GM08714 (cell line): ENCODE measurements around the gene FAM43A.

Source experiments
- H3K4me3 ChIP-seq: fragments of 200-500 bp; sonication (Bioruptor generic); 2 replicates; pipeline ENCODE4 v1.5.1; 2014; ENCODE audit warnings: mild to moderate bottlenecking, low read length, inconsistent platforms
- ZNF274 ChIP-seq: IDR thresholded peaks from 2 replicates; pipeline ENCODE4 v1.6.1; 2012; ENCODE audit warnings: mild to moderate bottlenecking, low read depth, low read length

The FAM43A gene, protein sequence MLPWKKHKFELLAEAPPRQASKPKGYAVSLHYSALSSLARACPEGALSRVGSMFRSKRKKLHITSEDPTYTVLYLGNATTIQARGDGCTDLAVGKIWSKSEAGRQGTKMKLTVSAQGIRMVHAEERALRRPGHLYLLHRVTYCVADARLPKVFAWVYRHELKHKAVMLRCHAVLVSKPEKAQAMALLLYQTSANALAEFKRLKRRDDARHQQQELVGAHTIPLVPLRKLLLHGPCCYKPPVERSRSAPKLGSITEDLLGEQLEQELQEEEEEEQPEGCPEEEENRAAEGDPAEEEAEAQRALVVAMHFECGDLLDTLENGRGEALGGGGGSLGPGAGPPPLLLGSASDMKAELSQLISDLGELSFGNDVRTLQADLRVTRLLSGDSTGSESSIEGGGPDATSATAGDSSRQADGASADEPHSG

DNA sequence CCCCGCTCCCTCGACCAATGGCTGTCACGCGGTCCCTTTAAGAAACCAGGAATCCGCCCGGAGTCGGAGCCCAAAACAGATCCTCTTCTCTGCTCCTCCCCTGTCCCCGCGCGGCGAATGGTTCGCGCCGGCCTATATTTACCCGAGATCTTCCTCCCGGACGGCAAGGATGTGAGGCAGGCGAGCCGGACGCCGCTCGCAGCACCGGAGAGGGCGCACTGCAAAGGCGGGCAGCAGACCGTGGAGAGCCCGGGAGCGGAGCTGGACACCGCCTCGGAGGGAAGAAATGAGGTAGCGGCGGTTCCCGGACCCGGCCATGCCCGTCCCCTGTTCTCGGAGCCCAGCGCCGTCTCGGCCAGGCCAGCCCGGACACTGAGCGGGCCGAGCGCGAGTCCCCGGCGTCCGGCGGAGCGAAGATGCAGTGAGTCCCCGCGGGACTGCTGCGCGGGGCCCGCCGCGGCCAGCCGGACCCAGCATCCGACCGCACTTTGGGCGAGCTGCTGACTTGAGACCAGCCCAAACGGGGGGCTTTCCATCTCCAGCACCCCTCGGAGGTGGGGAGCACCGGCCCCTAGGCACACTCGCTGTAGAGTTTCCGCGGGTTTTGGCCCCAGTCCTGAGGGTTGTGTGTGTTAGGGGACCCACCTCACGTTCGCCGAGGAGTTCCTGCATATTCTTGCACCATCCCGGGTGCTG is at the start of gene FAM43A:
Gene FAM43A (plus strand): TSS at position 166 of the 696 bp plus-strand sequence. CDS start 944 bp downstream, outside the sequence.
- peak within 1 kb of the TSS; percentile 64; the same call in 1 of the 2 replicates for H3K4me3 ChIP-seq

DNA sequence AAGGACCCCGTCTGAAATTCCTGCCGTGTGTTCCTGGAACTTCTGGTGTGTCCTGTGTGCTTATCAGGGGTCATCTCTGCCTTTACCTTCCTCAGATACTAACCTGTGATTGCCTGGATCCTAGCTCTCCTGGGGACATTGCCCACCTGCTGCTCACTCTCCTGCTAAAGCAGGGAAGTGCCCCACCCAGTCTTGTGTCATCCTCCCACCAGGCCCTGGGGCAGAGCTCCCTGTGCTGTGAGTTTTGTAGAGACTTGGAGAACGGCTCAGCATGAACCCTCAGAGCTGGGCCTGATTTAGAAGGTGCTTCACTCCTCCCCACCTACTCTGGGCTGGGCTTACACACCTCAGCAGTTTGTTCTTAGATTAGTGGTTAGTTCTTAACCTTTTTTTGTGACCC is 48.6 kb upstream of the FAM43A start:
- no peak overlapping the region for H3K4me3 ChIP-seq
- no peak for TF ChIP-seq ZNF274

More for the DNA sequence above, at the start of gene FAM43A:
- TF ChIP-seq ZNF274: no peak

DNA sequence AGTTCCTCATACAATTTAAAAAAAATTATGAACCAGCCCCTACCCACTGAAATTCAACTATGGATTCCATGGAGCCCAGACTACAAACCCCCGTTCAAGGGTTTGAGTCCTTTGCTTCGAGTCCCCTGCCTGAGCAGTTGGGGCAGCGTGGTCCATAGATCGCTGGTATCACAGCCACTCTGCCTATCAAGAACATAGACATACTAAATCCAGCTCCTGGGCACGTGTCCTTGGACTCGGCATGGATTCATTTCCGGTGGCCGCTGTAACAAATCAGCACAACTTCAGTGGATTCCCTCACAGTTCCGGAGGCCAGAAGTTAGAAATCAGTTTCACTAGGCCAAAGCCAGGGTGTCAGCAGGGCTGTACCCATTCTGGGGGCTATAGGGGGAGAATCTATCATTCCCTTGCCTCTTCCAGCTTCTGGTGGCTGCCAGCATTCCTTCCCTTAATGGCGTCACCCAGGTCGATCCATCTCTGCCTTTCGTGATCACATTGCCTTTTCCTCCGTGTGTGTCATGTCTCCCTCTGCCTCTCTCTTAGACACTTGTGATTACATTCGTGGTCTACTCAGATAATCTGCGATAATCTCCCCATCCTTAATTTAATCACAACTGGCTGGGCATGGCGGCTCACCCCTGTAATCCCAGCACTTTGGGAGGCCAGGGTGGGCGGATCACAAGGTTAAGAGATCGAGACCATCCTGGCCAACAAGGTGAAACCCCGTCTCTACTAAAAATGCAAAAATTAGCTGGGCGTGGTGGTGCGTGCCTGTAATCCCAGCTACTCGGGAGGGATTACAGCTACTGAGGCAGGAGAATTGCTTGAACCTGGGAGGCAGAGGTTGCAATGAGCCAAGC is 47.9 kb upstream of the FAM43A start:
- H3K4me3 ChIP-seq: no peak overlapping the region
- TF ChIP-seq ZNF274: no peak

DNA sequence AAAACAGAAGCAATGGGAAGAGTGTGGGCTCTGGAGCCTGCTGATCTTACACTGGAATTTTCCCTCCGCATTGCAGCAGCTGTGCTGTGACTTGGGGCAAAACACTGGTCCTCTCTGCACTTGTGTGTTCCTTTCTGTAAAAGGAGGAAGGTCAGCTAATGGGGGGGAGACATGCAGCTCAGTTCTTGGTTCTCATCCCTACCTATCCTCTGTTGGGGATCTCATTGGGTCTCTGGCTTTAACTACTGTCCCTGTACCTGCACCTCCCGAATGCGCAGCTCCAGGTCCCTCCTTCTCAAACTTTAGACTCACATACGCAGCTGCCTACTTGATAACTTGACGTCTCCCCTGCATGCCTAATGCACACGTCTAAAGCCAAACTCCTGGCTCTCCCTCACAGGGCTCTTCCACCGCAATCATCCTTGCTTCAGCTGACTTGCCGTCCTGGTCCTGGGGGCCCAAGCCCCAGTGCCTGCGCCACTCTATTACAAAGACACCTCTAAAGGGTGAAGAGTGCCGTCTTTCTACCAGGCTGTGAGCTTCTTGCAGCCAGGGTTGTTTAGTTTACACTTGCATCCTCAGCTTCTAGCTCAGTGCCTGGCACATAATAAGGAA is 46.6 kb upstream of the FAM43A start:
- no peak for TF ChIP-seq ZNF274
- no peak overlapping the region for H3K4me3 ChIP-seq

DNA sequence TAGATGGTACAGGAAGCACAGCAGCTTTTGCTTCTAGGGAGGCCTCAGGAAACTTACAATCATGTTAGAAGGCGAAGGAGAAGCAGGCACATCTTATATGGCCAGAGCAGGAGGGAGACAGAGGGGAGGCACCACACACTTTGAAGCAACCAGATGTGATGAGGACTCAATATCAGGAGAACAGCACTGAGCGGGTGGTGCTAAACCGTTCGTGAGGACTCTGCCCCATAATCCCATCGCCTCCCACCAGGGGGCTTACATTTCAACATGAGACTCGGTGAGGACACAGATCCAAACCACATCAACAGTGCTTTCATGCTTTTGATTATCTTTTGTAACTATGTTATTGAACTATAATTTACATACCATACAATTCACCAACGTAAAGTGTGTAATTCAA is 44.9 kb upstream of the FAM43A start:
- H3K4me3 ChIP-seq: no peak overlapping the region
- TF ChIP-seq ZNF274: no peak

DNA sequence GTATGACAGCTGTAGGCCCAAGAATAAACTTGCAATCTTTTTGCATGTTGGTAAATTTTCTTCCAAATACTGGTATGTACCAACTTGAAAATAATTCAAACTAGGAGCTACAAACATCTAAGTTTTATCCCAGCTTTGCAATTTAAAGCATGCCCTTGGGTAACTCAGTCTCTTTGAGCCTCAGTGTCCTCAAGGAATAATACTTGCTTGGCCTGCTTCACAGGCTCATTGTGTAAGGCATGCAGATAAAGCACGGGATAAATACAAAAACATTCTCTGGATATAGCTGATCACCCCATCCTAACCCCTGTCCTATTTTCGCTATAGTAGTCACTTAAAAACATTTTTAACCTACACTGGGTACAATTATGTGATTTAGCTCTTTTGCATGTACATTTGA is 42.9 kb upstream of the FAM43A start:
- H3K4me3 ChIP-seq: no peak overlapping the region
- TF ChIP-seq ZNF274: no peak

DNA sequence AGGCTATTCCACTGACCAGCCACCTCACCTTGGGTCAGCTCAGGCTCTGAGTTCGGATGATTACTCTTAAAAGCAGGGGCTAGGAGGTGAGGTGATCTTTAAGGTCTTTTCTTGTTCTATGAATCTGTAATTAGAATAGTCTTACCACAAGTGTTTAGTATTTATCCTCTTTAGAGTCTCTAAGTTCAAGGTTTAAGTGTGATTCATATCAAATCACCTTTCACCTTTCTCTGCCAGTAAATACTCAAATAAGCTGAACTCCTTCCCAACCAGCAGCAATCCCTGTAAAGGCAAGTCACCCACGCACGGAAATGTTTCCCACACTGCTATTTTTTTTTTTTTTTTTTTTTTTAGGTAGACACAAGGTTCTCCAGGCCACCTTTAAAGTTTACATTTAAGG is 37.9 kb upstream of the FAM43A start:
- H3K4me3 ChIP-seq: no peak overlapping the region
- no peak for TF ChIP-seq ZNF274

DNA sequence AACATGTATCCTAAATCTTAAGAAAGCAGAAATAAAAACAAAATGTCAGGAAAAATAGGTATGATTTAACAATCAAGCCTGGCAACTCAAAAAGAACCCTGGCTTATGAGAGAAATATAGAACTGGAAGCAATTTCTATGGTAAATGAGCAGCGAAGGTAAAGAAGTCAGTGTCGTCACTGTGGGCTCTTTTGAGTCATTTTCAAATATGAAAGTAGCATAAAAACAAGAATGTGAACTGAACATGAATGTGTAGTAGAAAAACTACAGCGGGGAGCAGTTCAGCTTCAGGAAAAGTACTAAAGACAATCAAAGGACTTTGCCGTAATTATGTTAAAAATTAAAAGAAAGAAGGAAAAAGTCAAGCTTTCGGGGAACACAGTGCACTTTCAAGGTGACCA is 31.2 kb upstream of the FAM43A start:
- no peak for TF ChIP-seq ZNF274
- no peak overlapping the region for H3K4me3 ChIP-seq

DNA sequence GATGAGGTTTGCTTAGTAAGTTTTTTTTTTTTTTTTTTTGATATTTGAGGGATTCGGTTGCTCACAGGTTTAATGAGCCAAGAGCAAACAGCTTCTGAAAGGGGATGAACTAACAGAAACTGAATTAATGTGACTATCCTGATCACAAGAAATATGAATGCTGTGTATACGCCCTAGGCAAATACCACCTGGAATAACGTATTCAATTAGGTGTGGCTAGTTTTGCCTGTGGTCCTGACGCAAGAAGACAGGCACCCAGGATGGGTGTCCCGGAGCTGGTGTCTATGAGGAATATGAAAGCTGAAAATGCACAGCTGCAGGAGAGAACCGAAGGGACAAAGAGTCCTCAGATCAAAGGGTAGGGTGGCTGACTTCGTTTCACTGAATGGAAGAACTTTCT is 28.2 kb upstream of the FAM43A start:
- no peak overlapping the region for H3K4me3 ChIP-seq
- TF ChIP-seq ZNF274: no peak

DNA sequence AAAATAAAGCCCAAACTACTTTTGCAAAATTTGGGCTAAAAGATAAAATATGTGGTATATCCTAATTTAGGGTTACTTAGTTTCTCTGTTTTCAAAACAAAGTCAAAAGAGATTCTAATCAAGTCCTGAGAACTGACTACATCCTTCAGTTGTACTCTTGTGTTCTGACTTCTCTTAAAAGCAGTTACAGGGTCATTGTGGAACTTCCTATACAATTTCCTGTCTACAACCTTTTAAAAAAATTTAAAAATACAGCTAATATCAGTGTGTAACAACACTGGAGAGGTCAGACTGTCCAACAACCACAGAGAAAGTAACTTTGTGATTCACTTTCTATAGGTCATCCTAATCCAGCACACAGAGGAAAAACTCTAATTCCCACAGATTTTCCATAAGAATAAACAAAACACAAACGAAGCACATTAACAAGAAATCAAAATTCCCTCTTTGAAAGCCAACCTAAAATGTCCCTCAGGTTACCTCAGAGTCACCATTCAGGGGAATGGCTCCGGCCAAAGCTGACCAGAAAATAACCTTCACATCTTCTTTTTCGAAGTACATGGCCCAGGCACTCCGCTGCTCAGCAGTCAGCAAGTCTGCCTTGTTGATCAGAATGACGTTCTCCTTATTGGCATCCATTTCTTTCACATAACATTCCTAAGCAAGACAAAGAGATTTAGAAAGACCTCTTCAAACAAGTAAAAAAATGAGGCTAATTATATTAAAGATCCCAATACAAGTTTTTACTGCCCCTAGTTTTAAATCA is 27.0 kb upstream of the FAM43A start:
- H3K4me3 ChIP-seq: no peak overlapping the region
- no peak for TF ChIP-seq ZNF274

DNA sequence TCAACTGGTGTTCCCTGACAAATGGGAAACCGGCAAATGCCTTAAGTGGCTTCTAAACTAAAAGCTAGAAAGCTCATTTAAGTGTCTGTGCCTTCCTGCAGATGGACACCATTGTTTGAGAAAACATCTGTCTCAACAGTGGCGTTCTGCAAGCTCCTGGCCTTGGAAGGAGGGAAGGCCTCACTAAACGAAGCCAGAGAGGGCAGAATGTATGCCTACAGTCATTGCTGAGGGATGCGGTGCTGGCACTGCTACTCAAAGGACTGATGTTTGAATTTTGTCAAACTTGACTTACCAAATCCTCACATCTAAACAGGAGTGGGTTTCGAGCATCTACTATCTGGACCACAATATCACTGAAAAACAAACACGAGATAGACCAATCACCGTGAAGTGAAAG is 25.9 kb upstream of the FAM43A start:
- H3K4me3 ChIP-seq: no peak overlapping the region
- TF ChIP-seq ZNF274: no peak

DNA sequence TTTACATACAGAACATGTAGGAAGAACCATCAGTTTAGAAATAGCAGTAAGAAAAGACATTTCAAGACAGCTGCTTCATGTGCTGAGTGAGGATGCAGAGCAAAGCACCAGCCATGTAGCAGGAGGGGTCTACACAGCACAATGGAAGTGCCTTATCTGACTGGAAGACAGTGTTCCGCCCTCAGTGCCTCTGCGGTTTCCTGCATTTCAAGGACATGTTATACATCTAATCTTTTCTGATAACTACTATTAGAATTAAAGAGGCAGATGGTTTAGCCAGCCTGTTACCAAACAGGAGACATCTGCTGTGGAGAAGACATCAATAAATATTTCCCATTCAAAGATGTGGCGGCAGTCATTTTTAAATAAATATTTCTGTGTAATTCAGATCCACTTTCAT is 24.3 kb upstream of the FAM43A start:
- H3K4me3 ChIP-seq: no peak overlapping the region
- no peak for TF ChIP-seq ZNF274

DNA sequence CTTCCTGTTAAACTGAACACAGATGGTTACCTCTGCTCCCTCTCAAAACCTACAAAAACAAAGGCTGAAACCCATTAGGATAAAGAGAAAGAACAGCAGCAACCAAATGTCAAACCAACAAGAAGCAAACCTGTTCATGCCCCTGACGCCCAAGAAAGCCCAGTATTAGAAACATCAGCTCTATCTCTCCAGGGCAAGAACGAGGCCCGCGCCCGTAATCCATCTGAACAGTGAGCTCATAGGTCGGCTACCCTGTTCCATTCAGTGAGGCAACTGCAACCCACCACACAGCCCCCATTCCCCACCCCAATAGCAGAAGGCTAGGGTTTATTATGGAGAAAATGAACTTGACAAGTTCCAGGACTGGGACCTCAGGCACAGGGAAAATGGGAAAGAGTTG is 23.7 kb upstream of the FAM43A start:
- TF ChIP-seq ZNF274: no peak

More for the DNA sequence above, 23.7 kb upstream of the FAM43A start:
- no peak overlapping the region for H3K4me3 ChIP-seq
